Hepatic stellate cell (primary cell): ENCODE data around the gene CSMD2.

Source experiments
- DNase-seq: peaks from one replicate; pipeline ENCODE4 v3.0.0; 2011; ENCODE audit warnings: low spot score

CSMD2 gene

GRCh38 chr1:33743221-33743998, 421.6 kb downstream of the CSMD2 start:
- no peak for DNase-seq

- no peak for DNase-seq
Measured at GRCh38 chr1:33742663-33743062, 422.4 kb downstream of the CSMD2 start.

- DNase-seq: no peak
Measured at GRCh38 chr1:33741749-33742148, 423.3 kb downstream of the CSMD2 start.

- DNase-seq: no peak
Measured at GRCh38 chr1:33740040-33740744, 424.8 kb downstream of the CSMD2 start.

GRCh38 chr1:33738976-33739375, 426.1 kb downstream of the CSMD2 start:
- no peak for DNase-seq

- no peak for DNase-seq
Measured at GRCh38 chr1:33738536-33738935, 426.5 kb downstream of the CSMD2 start.

GRCh38 chr1:33736496-33736895, 428.5 kb downstream of the CSMD2 start:
- DNase-seq: no peak

- DNase-seq: no peak
Measured at GRCh38 chr1:33735624-33736023, 429.4 kb downstream of the CSMD2 start.

- no peak for DNase-seq
Measured at GRCh38 chr1:33727310-33727709, 437.7 kb downstream of the CSMD2 start.

- no peak for DNase-seq
Measured at GRCh38 chr1:33726274-33726804, 438.7 kb downstream of the CSMD2 start.

GRCh38 chr1:33725556-33726160, 439.4 kb downstream of the CSMD2 start:
- no peak for DNase-seq

- DNase-seq: no peak
Measured at GRCh38 chr1:33725037-33725436, 440.0 kb downstream of the CSMD2 start.

GRCh38 chr1:33724348-33724747, 440.7 kb downstream of the CSMD2 start:
- no peak for DNase-seq

GRCh38 chr1:33723251-33723650, 441.8 kb downstream of the CSMD2 start:
- DNase-seq: no peak

GRCh38 chr1:33721301-33721815, 443.7 kb downstream of the CSMD2 start:
- DNase-seq: no peak

GRCh38 chr1:33719771-33720670, 445.0 kb downstream of the CSMD2 start:
- DNase-seq: no peak

- DNase-seq: no peak
Measured at GRCh38 chr1:33719326-33719725, 445.7 kb downstream of the CSMD2 start.

GRCh38 chr1:33718186-33718585, 446.8 kb downstream of the CSMD2 start:
- DNase-seq: no peak

GRCh38 chr1:33716976-33717688, 447.9 kb downstream of the CSMD2 start:
- DNase-seq: no peak

- DNase-seq: no peak
Measured at GRCh38 chr1:33715195-33715811, 449.7 kb downstream of the CSMD2 start.
